ENCODE results near the gene CYB5B.

DNA sequence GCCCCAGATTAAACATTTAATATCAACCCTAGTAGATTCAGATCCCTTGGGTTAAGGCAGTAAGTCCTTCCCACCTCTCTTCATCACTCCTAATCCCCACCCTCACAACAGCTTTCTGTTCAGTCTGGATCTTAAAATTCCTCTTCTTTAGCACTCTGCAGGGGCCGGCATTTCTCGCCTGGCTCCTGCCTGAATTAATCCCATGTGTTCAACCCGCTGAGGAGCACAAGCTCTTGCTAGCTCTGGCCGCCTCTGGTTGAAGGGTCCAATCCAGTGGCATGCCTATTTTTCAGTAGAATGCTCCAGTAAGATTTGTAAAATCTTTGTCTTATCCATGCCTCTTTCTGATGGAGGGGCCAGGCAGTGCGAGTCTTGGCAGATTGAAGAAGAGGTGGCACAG is 59.2 kb downstream of the CYB5B start:
- TF ChIP-seq, protein P1, sequence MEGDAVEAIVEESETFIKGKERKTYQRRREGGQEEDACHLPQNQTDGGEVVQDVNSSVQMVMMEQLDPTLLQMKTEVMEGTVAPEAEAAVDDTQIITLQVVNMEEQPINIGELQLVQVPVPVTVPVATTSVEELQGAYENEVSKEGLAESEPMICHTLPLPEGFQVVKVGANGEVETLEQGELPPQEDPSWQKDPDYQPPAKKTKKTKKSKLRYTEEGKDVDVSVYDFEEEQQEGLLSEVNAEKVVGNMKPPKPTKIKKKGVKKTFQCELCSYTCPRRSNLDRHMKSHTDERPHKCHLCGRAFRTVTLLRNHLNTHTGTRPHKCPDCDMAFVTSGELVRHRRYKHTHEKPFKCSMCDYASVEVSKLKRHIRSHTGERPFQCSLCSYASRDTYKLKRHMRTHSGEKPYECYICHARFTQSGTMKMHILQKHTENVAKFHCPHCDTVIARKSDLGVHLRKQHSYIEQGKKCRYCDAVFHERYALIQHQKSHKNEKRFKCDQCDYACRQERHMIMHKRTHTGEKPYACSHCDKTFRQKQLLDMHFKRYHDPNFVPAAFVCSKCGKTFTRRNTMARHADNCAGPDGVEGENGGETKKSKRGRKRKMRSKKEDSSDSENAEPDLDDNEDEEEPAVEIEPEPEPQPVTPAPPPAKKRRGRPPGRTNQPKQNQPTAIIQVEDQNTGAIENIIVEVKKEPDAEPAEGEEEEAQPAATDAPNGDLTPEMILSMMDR (IDR thresholded peaks at IDR 0.05): no peak
- TF ChIP-seq POLR2A (IDR thresholded peaks at IDR 0.05): no peak

Data from thyroid gland (tissue), 4 donors.